COR-L47 (cell line): Measurements from ENCODE around the gene CAPN14.
A peak's percentile ranks its signal among the peaks of the same experiment; 100 is the strongest.

Source experiments
- DNase-seq: peaks from one replicate; lab custom pipeline; 2025; lab: John Stamatoyannopoulos, UW

The CAPN14 gene

DNA sequence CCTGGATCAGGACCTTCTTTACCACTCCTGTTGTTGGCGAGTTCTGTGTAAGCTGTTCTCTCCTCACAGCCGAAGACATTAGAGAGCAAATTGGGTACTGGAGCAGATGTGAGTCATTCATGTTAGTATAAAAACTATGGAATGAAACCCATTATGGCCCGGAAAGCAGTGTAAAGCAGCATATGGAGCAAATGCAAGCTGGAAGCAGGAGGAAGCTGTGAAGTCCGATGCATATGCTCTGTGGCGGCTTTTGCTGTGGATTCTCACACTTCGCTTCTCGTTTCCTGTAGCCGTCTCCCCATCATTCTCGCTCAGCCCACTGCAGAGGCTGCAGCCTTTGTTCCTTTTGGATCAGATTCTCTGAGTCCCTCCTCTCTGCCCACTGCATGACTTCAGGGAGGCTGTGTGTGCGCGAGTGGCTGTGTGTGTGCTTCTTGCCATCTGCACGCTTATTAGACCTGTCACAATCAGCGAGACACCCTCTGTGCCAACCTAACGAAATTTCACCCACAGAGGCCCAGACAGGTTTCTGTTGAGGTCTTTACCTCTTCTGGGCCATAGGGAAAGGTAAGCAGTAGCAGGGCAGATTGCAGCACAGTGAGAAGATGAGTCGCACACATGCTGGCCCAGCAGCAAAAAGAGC lies 75.8 kb downstream of the CAPN14 start:
- DNase-seq: no peak

DNA sequence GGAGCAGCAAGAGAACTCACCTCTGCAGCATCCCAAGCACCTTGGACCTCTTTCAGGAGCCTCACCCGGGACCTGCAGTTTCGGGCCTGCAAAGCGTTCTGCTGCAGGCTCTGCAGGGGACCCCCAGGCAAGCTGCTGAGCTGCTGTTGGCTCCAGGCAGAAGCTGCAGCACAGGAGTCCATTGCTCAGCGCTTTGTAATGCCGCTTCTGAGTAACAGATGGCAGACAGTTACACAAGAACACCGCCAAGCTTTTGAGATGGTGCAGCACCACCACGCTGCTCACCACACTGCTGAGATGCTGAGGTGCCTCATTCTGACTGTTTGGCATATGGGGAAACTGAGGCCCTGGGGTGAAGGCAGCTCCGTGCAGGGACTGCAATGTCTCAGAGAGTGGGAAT lies 77.2 kb downstream of the CAPN14 start:
- DNase-seq: no peak

- no peak for DNase-seq
These were observed 77.6 kb downstream of the CAPN14 start for GRCh38 chr2:31139671-31140070.

- DNase-seq: peak; percentile 10
These were observed 79.0 kb downstream of the CAPN14 start, which contains the start of gene GALNT14 for GRCh38 chr2:31138037-31138962. TSS of gene GALNT14 (minus strand) at chr2:31138440. CDS start at chr2:31138086, 354 bp downstream.

- no peak for DNase-seq
These were observed 79.9 kb downstream of the CAPN14 start for GRCh38 chr2:31137211-31138036.

- DNase-seq: no peak
These were observed 80.6 kb downstream of the CAPN14 start for GRCh38 chr2:31136732-31137131.

GRCh38 chr2:31136000-31136399 lies 81.3 kb downstream of the CAPN14 start:
- no peak for DNase-seq

GRCh38 chr2:31134480-31134879 lies 82.8 kb downstream of the CAPN14 start:
- no peak for DNase-seq

DNA sequence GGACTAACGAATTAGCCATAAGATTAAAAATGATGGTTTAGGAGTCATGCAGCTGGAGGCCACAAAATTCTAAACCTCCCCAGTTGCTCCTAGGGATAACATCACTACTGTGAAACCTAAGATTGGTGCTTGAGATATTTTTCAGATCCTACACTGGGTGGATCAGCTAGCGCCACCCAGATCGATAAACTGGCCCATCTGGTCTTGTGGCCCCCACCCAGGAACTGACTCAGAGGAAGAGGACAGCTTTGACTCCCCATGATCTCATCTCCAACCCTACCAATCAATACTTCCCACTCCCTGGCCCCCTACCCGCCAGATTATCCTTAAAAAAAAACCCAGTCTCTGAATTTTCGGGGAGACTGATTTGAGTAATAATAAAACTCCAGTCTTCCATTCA lies 84.5 kb downstream of the CAPN14 start:
- no peak for DNase-seq

DNA sequence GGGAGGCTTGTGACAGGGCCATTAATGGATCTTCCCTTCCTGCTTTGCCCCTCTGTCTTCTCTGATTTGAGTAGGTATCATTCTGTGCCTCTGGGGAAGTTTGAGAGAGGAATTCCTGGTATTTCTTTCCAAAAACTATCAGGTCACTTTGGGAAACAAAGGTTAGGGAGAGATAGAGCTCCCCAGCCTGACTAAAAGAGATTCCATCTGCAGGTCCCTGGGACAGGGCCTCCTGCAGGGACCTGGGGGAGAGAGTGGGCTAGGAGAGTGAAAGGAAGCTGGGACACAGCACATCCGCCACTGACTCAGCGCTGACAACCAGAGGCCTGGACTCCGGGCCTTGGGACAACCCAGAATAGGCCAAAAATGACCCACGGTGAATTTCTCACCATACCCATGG lies 85.4 kb downstream of the CAPN14 start:
- no peak for DNase-seq

DNA sequence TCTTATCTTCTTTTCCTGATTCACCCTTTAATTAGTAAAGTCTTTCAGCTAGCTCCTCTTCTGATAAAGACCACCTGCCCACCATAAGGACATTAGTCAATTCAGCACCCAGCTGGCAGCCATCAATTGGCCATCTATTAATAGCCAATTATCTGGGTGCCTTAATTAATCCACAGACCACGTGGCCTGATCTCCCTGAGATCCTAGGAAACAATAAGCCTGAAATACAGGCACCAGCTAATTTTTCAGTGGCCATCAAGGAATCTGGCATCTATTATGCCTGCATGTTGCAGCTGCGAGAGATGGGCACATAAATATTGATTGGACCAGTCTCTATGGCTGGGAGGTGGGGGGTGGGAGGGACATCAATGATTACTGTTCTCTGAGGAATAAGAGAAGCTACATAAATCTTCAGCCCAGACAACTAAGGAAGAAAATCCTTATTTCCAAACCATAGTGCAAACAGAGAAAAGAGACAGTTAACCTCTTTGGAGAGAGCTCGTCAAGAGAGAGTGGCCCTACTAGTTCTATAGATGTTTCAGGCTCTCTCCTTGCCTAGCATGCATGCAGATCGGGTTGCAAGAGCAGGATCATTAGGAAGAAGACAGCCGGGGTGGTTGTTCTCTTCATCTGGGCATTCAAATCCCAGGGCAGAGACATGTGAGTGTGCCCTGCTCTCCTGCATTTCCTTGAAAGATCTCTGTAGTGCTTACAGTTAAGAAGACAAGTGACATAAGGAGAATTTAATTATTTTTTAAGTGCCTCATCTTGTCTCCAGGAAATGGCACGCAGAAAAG lies 87.7 kb downstream of the CAPN14 start:
- DNase-seq: no peak

DNA sequence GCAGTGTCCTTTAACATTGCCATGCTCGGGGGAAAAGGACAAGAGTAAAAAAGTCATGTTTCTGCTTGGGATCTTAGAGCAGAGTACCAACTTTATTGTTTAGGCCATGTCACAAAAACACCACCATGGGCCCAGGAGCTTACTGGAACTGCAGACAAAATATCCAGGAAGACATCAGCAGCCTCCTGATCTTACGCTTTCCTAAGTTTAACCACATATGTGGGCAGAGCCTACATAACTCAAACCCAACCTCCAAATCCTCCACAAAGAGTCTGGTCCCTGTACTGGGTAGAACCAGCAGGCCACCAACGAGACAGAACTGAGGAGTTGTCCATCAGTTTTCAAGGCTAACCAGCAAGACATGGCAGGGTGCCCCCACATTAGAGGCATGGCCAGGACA lies 89.4 kb downstream of the CAPN14 start:
- DNase-seq: no peak

DNA sequence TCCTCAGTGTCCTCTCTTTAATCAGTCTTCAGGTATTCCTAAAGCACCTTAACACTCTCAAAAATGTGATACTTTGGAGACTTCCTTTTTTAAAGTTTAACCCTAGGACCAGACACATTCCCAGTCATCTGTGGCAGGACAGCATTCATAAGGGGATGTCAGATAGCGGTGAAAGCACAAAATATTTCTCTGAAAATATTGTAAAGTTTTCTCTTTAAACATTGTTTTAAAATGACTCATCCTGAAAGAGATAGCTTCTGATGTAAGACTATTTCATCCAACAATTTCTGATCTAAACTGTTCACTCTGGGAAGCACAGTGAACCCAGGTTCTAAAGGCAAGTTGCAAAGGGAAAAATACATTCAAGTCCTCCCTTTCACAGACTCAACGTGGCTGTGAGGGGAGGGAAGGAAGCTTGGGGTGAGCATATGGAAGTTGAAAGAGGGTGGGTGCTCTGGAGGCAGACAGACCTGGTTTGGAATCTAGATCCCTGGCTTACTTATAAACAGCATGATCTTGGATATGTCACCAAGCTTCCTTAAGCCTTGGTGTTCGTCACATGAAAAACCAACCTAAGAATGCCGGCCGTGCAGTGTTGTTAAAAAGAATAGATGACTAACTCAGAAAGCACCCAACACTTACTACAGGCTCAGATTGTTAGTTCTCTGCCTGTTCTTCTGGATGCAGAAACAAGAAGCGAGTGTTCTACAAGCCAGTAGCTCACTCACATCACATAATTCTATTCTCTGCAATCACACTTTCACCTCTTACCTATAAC lies 91.2 kb downstream of the CAPN14 start:
- no peak for DNase-seq

DNA sequence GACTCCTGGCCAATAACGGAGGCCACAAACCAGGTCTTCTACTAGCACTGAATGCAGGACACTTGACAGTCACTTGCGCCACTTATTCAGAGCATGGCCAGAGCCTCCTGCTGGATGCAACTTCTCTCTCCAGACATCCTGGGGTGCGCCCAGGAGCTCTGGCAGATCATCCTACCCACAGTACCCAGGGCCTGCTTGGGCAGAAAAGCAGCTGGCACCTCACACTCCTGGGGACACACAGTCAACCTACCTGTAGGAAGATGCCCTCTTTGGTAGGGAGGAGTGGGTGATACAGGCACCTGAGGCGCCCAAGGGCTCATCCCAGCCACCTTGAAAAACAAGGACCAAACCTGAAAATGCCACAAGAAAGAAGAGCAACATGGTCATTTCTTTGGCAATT lies 92.4 kb downstream of the CAPN14 start:
- no peak for DNase-seq
